Measurements from ENCODE around the gene CRADD. TPM values are rescaled to one million over a fixed set of nuclear protein-coding genes. Genes with fewer than 3 reads are reported as not detected.
"Not testable (repeated sequence)": the region's sequence is repeated elsewhere in the genome, so short reads cannot be mapped to it uniquely, and the experiment has no call there.

The CRADD gene
- total RNA-seq, 1 experiment from 2014 or later, result 14.3 TPM

- Histone ChIP-seq H3K27ac (peak overlapping the region; percentile 91), H3K4me3 (no peak overlapping the region), H3K9me3 (replicated peaks) (no peaks in the 10 kb centered on the region), H3K27me3 (replicated peaks) (no peaks in the 10 kb centered on the region), H3K36me3 (no peaks in the 10 kb centered on the region), H3K4me1 (replicated peaks) (peaks cover 55% of the 10 kb centered on the region)
- peak; percentile 91 to 92 for DNase-seq (ENCODE audit: low read depth in 1 of 2, low spot score in 2 of 2)
Measured at GRCh38 chr12:93785249-93786010, 108.3 kb downstream of the CRADD start.

- Histone ChIP-seq H3K36me3 (no peaks in the 10 kb centered on the region), H3K4me1 (replicated peaks) (peaks cover 58% of the 10 kb centered on the region), H3K9me3 (replicated peaks) (no peaks in the 10 kb centered on the region), H3K27ac (peak overlapping the region; percentile 91), H3K4me3 (no peak overlapping the region), H3K27me3 (replicated peaks) (no peaks in the 10 kb centered on the region)
- DNase-seq (ENCODE audit: low read depth in 1 of 2, low spot score in 2 of 2), result peak in 1 of 2 experiments; percentile 20
Measured at GRCh38 chr12:93786656-93787397, 109.7 kb downstream of the CRADD start.

GRCh38 chr12:93788853-93789252 lies 111.7 kb downstream of the CRADD start:
- Histone ChIP-seq H3K4me1 (replicated peaks) (peaks cover 54% of the 10 kb centered on the region), H3K27me3 (replicated peaks) (no peaks in the 10 kb centered on the region), H3K4me3 (no peak overlapping the region), H3K27ac (no peak overlapping the region), H3K9me3 (replicated peaks) (no peaks in the 10 kb centered on the region), H3K36me3 (no peaks in the 10 kb centered on the region)
- no peak for DNase-seq (ENCODE audit: low read depth in 1 of 2, low spot score in 2 of 2)

- Histone ChIP-seq H3K9me3 (replicated peaks) (no peaks in the 10 kb centered on the region), H3K4me1 (replicated peaks) (peaks cover 45% of the 10 kb centered on the region)
- no peak for DNase-seq (ENCODE audit: low read depth in 1 of 2, low spot score in 2 of 2)
Measured at GRCh38 chr12:93789767-93790166, 112.6 kb downstream of the CRADD start.

GRCh38 chr12:93790472-93791152 lies 113.4 kb downstream of the CRADD start:
- no peaks in the 10 kb centered on the region for H3K9me3 ChIP-seq (replicated peaks)
- peaks cover 37% of the 10 kb centered on the region for H3K4me1 ChIP-seq (replicated peaks)
- H3K27me3 ChIP-seq (replicated peaks), result no peaks in the 10 kb centered on the region
- no peak overlapping the region for H3K4me3 ChIP-seq
- H3K36me3 ChIP-seq, result no peaks in the 10 kb centered on the region
- DNase-seq (ENCODE audit: low read depth in 1 of 2, low spot score in 2 of 2), result peak; percentile 82 to 83
- H3K27ac ChIP-seq, result peak overlapping the region; percentile 67

More at GRCh38 chr12:93789767-93790166, 112.6 kb downstream of the CRADD start:
- Histone ChIP-seq H3K36me3 (no peaks in the 10 kb centered on the region), H3K27me3 (replicated peaks) (no peaks in the 10 kb centered on the region), H3K4me3 (no peak overlapping the region), H3K27ac (peak overlapping the region; percentile 67)

- peaks cover 18% of the 10 kb centered on the region for H3K4me1 ChIP-seq (replicated peaks)
- no peaks in the 10 kb centered on the region for H3K27me3 ChIP-seq (replicated peaks)
- H3K4me3 ChIP-seq, result no peak overlapping the region
- H3K9me3 ChIP-seq (replicated peaks), result no peaks in the 10 kb centered on the region
- no peaks in the 10 kb centered on the region for H3K36me3 ChIP-seq
- no peak for DNase-seq (ENCODE audit: low read depth in 1 of 2, low spot score in 2 of 2)
- H3K27ac ChIP-seq, result no peak overlapping the region
Measured at GRCh38 chr12:93793007-93793406, 115.8 kb downstream of the CRADD start.

GRCh38 chr12:93793983-93794382 lies 116.8 kb downstream of the CRADD start:
- H3K27ac ChIP-seq, result no peak overlapping the region
- no peaks in the 10 kb centered on the region for H3K27me3 ChIP-seq (replicated peaks)
- no peak for DNase-seq (ENCODE audit: low read depth in 1 of 2, low spot score in 2 of 2)
- peaks cover 18% of the 10 kb centered on the region for H3K4me1 ChIP-seq (replicated peaks)
- H3K4me3 ChIP-seq, result no peak overlapping the region
- no peaks in the 10 kb centered on the region for H3K9me3 ChIP-seq (replicated peaks)
- H3K36me3 ChIP-seq, result no peaks in the 10 kb centered on the region

GRCh38 chr12:93794738-93795137 lies 117.6 kb downstream of the CRADD start:
- Histone ChIP-seq H3K36me3 (no peaks in the 10 kb centered on the region), H3K27ac (no peak overlapping the region), H3K4me1 (replicated peaks) (peaks cover 16% of the 10 kb centered on the region), H3K4me3 (no peak overlapping the region), H3K27me3 (replicated peaks) (no peaks in the 10 kb centered on the region), H3K9me3 (replicated peaks) (no peaks in the 10 kb centered on the region)
- no peak for DNase-seq (ENCODE audit: low read depth in 1 of 2, low spot score in 2 of 2)

GRCh38 chr12:93795352-93795751 lies 118.2 kb downstream of the CRADD start:
- H3K4me3 ChIP-seq, result no peak overlapping the region
- H3K27ac ChIP-seq, result no peak overlapping the region
- no peak for DNase-seq (ENCODE audit: low read depth in 1 of 2, low spot score in 2 of 2)
- no peaks in the 10 kb centered on the region for H3K36me3 ChIP-seq
- H3K27me3 ChIP-seq (replicated peaks), result no peaks in the 10 kb centered on the region
- peaks cover 10% of the 10 kb centered on the region for H3K4me1 ChIP-seq (replicated peaks)
- H3K9me3 ChIP-seq (replicated peaks), result no peaks in the 10 kb centered on the region

- no peak for DNase-seq (ENCODE audit: low read depth in 1 of 2, low spot score in 2 of 2)
- Histone ChIP-seq H3K9me3 (replicated peaks) (no peaks in the 10 kb centered on the region), H3K4me1 (replicated peaks) (no peaks in the 10 kb centered on the region), H3K4me3 (no peak overlapping the region), H3K27ac (no peak overlapping the region), H3K27me3 (replicated peaks) (no peaks in the 10 kb centered on the region), H3K36me3 (no peaks in the 10 kb centered on the region)
Measured at GRCh38 chr12:93796729-93797128, 119.6 kb downstream of the CRADD start.

GRCh38 chr12:93798279-93799151 lies 121.3 kb downstream of the CRADD start:
- no peaks in the 10 kb centered on the region for H3K36me3 ChIP-seq
- DNase-seq (ENCODE audit: low read depth in 1 of 2, low spot score in 2 of 2), result no peak
- no peak overlapping the region for H3K27ac ChIP-seq
- H3K9me3 ChIP-seq (replicated peaks), result no peaks in the 10 kb centered on the region
- no peaks in the 10 kb centered on the region for H3K27me3 ChIP-seq (replicated peaks)
- H3K4me3 ChIP-seq, result no peak overlapping the region
- H3K4me1 ChIP-seq (replicated peaks), result peaks cover 10% of the 10 kb centered on the region

GRCh38 chr12:93801666-93802065 lies 124.5 kb downstream of the CRADD start:
- not testable (repeated sequence) for H3K4me3 ChIP-seq; H3K36me3 ChIP-seq; H3K9me3 ChIP-seq (replicated peaks); H3K27me3 ChIP-seq (replicated peaks); H3K27ac ChIP-seq; DNase-seq (ENCODE audit: low read depth in 1 of 2, low spot score in 2 of 2)
- H3K4me1 ChIP-seq (replicated peaks), result peaks cover 26% of the 10 kb centered on the region

- Histone ChIP-seq H3K4me3 (no peak overlapping the region), H3K4me1 (replicated peaks) (peaks cover 26% of the 10 kb centered on the region), H3K27ac (no peak overlapping the region), H3K27me3 (replicated peaks) (no peaks in the 10 kb centered on the region), H3K9me3 (replicated peaks) (no peaks in the 10 kb centered on the region), H3K36me3 (no peaks in the 10 kb centered on the region)
- DNase-seq (ENCODE audit: low read depth in 1 of 2, low spot score in 2 of 2), result no peak
Measured at GRCh38 chr12:93802293-93802692, 125.1 kb downstream of the CRADD start.

All from SJSA1 (cell line).